Astrocyte (in vitro differentiated cells and primary cell): ENCODE measurements around the gene LCMT1. TPM values are rescaled to one million over a fixed set of nuclear protein-coding genes. Genes with fewer than 3 reads are reported as not detected.
"Not testable (repeated sequence)": the region's sequence is repeated elsewhere in the genome, so short reads cannot be mapped to it uniquely, and the experiment has no call there.

Experiments
- DNase-seq: peaks from one replicate; pipeline ENCODE4 v3.0.0-alpha.2; 2010; ENCODE audit warnings: low read depth
- FAIRE-seq: peaks from 2 replicates; lab custom pipeline; 2011; peaks lifted over from hg19 to GRCh38; lab: Jason Lieb, UNC
- H2AFZ ChIP-seq: 2 replicates; pipeline ENCODE4 v1.6.0; 2012; ENCODE audit warnings: low read depth, low read length, inconsistent platforms
- H3K27ac ChIP-seq: 2 replicates; pipeline ENCODE4 v1.5.1; 2011; ENCODE audit warnings: low read depth, low read length, inconsistent platforms
- H3K27me3 ChIP-seq: 2 replicates; pipeline ENCODE4 v1.6.0; 2011; ENCODE audit warnings: low read length, inconsistent platforms; ENCODE audit not compliant: insufficient read depth
- H3K36me3 ChIP-seq: 2 replicates; pipeline ENCODE4 v1.5.1; 2011; ENCODE audit warnings: low read length, inconsistent platforms; ENCODE audit not compliant: insufficient read depth
- H3K4me1 ChIP-seq: 2 replicates; pipeline ENCODE4 v1.5.1; 2011; ENCODE audit warnings: low read length, inconsistent platforms; ENCODE audit not compliant: insufficient read depth
- H3K4me2 ChIP-seq: 2 replicates; pipeline ENCODE4 v1.6.0; 2012; ENCODE audit warnings: low read length, inconsistent platforms
- H3K4me3 ChIP-seq: 2 replicates; pipeline ENCODE4 v1.5.1; 2011; ENCODE audit warnings: low read depth, mild to moderate bottlenecking, low read length, inconsistent platforms; ENCODE audit not compliant: insufficient read depth
- H3K79me2 ChIP-seq: 2 replicates; pipeline ENCODE4 v1.6.0; 2012; ENCODE audit warnings: mild to moderate bottlenecking, low read length, inconsistent platforms; ENCODE audit not compliant: insufficient read depth
- H3K9ac ChIP-seq: 2 replicates; pipeline ENCODE4 v1.6.0; 2012; ENCODE audit warnings: mild to moderate bottlenecking, low read length, inconsistent platforms
- H3K9me3 ChIP-seq: 2 replicates; pipeline ENCODE4 v1.5.1; 2012; ENCODE audit warnings: low read depth, mild to moderate bottlenecking, low read length, inconsistent platforms; ENCODE audit not compliant: insufficient read depth
- H4K20me1 ChIP-seq: 2 replicates; pipeline ENCODE4 v1.6.0; 2012; ENCODE audit warnings: low read length, inconsistent platforms; ENCODE audit not compliant: insufficient read depth
- H3K27ac Mint-ChIP-seq: one replicate; pipeline ENCODE4 v1.8.0; 2021; ENCODE audit warnings: mild to moderate bottlenecking, mixed read lengths; ENCODE audit not compliant: unreplicated experiment
- H3K27me3 Mint-ChIP-seq: one replicate; pipeline ENCODE4 v1.8.0; 2021; ENCODE audit warnings: low read depth, mixed read lengths; ENCODE audit not compliant: unreplicated experiment
- H3K36me3 Mint-ChIP-seq: one replicate; pipeline ENCODE4 v1.8.0; 2021; ENCODE audit warnings: low read depth, mixed read lengths; ENCODE audit not compliant: unreplicated experiment
- H3K4me1 Mint-ChIP-seq: one replicate; pipeline ENCODE4 v1.8.0; 2021; ENCODE audit warnings: low read depth, mixed read lengths; ENCODE audit not compliant: unreplicated experiment
- H3K4me3 Mint-ChIP-seq: one replicate; pipeline ENCODE4 v1.8.0; 2021; ENCODE audit warnings: mild to moderate bottlenecking, moderate library complexity, mixed read lengths; ENCODE audit not compliant: unreplicated experiment
- H3K9me3 Mint-ChIP-seq: one replicate; pipeline ENCODE4 v1.8.0; 2021; ENCODE audit warnings: mild to moderate bottlenecking, mixed read lengths; ENCODE audit not compliant: unreplicated experiment
- EZH2 ChIP-seq: IDR thresholded peaks from 2 replicates; pipeline ENCODE4 v1.6.1; 2012; ENCODE audit warnings: mild to moderate bottlenecking, low read length, inconsistent platforms; ENCODE audit not compliant: insufficient read depth
- total RNA-seq: library from RNA; stranded (reverse); gene quantifications from 2 replicates; pipeline ENCODE4 v1.2.1, GENCODE V29; 2021
- TF ChIP-seq, protein P1 (sequence below): IDR thresholded peaks from 2 replicates; pipeline ENCODE4 v1.5.1; 2011; ENCODE audit warnings: low read depth, mild to moderate bottlenecking, inconsistent platforms, low read length, moderate library complexity; ENCODE audit not compliant: insufficient read depth

Gene LCMT1
- total RNA-seq, 1 donor from 2014 or later: 46.9 TPM

DNA sequence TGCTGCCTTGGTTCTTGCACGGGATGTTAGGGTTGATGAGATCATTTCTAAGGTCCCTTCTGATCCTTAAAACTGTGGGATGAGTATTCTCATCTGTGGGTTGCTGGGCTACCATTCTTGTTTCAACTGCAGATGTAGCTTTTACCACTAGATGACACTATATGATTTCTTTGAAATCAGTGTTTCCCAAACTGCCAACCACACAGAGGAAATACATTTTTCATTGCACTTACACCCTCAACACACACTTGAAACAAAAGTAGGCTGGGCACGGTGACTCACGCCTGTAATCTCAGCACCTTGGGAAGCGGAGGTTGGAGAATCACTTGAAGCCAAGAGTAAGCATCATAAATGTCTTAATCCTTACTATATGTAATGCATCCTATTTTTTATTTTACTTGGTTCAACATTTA, 15.3 kb downstream of the LCMT1 start:
- no peak overlapping the region for H2AFZ ChIP-seq
- peaks cover 33% of the 10 kb centered on the region for H3K79me2 ChIP-seq
- Mint-ChIP-seq H3K4me1 (peaks cover 12% of the 10 kb centered on the region), H3K27me3 (no peaks in the 10 kb centered on the region), H3K36me3 (peaks cover 3% of the 10 kb centered on the region), H3K9me3 (no peaks in the 10 kb centered on the region), H3K27ac (no peak overlapping the region), H3K4me3 (no peak overlapping the region)
- no peaks in the 10 kb centered on the region for H3K9me3 ChIP-seq
- DNase-seq: peak; percentile 91
- TF ChIP-seq, protein P1, sequence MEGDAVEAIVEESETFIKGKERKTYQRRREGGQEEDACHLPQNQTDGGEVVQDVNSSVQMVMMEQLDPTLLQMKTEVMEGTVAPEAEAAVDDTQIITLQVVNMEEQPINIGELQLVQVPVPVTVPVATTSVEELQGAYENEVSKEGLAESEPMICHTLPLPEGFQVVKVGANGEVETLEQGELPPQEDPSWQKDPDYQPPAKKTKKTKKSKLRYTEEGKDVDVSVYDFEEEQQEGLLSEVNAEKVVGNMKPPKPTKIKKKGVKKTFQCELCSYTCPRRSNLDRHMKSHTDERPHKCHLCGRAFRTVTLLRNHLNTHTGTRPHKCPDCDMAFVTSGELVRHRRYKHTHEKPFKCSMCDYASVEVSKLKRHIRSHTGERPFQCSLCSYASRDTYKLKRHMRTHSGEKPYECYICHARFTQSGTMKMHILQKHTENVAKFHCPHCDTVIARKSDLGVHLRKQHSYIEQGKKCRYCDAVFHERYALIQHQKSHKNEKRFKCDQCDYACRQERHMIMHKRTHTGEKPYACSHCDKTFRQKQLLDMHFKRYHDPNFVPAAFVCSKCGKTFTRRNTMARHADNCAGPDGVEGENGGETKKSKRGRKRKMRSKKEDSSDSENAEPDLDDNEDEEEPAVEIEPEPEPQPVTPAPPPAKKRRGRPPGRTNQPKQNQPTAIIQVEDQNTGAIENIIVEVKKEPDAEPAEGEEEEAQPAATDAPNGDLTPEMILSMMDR: peak; percentile 96
- TF ChIP-seq EZH2: no peak
- peaks cover 54% of the 10 kb centered on the region for H4K20me1 ChIP-seq
- peak overlapping the region; percentile 3 for H3K4me2 ChIP-seq
- peak overlapping the region; percentile 4 for H3K27ac ChIP-seq
- H3K4me1 ChIP-seq: peaks cover 11% of the 10 kb centered on the region
- H3K27me3 ChIP-seq: no peaks in the 10 kb centered on the region
- peaks cover 6% of the 10 kb centered on the region for H3K36me3 ChIP-seq
- no peak overlapping the region for H3K4me3 ChIP-seq
- H3K9ac ChIP-seq: peak overlapping the region; percentile 6
- peak; percentile 92 for FAIRE-seq

DNA sequence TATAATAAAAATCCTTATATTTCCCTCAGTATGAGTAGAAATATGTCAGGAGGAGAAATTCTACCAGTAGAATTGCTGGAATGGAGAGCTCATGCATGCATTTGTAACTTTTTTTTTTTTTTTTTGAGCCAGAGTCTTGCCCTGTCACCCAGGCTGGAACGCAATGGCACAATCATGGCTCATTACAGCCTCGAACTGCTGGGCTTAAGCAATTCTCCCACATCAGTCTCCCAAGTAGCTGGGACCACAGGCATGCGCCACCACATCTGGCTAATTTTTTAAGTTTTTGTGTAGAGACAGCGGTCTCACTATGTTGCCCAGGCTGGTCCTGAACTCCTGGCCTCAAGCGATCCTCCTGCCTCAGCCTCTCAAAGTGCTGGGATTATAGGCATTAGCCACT, 21.2 kb downstream of the LCMT1 start:
- H3K4me3 ChIP-seq, DNase-seq, FAIRE-seq: not testable (repeated sequence)

DNA sequence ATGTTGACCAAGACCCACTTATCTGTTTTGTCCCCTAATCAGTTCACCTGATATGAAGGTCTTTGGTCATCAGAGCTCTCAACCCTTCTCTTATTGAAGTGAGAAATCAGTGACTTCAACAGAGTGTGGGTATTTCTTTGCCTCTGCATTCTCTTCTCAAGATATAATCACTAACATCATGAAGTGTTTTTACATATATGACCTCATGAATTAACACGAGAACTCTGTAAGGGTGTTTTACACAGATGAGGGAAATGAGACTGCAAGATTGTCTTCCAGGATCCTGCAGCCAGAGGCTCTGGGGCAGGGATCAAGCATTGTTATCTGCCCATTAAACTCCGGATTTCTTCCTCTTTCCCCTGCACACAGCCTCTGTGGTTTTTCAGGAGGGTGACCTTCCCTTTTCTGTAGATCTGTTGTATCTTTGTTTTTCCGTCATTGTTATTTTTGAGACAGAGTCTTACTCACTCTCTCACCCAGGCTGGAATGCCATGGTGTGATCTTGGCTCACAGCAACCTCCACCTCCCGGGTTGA, 22.7 kb downstream of the LCMT1 start:
- Histone ChIP-seq H3K36me3 (peaks cover 3% of the 10 kb centered on the region), H3K4me1 (no peaks in the 10 kb centered on the region), H4K20me1 (peaks cover 19% of the 10 kb centered on the region), H3K27me3 (no peaks in the 10 kb centered on the region), H2AFZ (no peak overlapping the region), H3K4me3 (no peak overlapping the region), H3K4me2 (peak overlapping the region; percentile 22), H3K27ac (peak overlapping the region; percentile 19), H3K79me2 (no peaks in the 10 kb centered on the region), H3K9me3 (no peaks in the 10 kb centered on the region), H3K9ac (no peak overlapping the region)
- H3K36me3 Mint-ChIP-seq: peaks cover 15% of the 10 kb centered on the region
- no peaks in the 10 kb centered on the region for H3K9me3 Mint-ChIP-seq
- TF ChIP-seq, protein P1: no peak
- no peak for TF ChIP-seq EZH2
- FAIRE-seq (no peak), DNase-seq (peak; percentile 13)
- H3K27ac Mint-ChIP-seq: no peak overlapping the region
- no peak overlapping the region for H3K4me3 Mint-ChIP-seq
- no peaks in the 10 kb centered on the region for H3K4me1 Mint-ChIP-seq
- no peaks in the 10 kb centered on the region for H3K27me3 Mint-ChIP-seq

More for the DNA sequence above, 21.2 kb downstream of the LCMT1 start:
- not testable (repeated sequence) for H3K79me2 ChIP-seq, H3K27ac ChIP-seq, H3K9me3 Mint-ChIP-seq, H3K36me3 ChIP-seq, H3K4me1 Mint-ChIP-seq, H3K9me3 ChIP-seq, H2AFZ ChIP-seq, H3K27me3 Mint-ChIP-seq, H3K27ac Mint-ChIP-seq, H3K36me3 Mint-ChIP-seq, H3K9ac ChIP-seq, H3K4me3 Mint-ChIP-seq, H3K27me3 ChIP-seq, H3K4me1 ChIP-seq, H3K4me2 ChIP-seq
- peaks cover 20% of the 10 kb centered on the region for H4K20me1 ChIP-seq
